HFF-Myc (cell line): ENCODE results near the gene JAZF1.

Experiments
- DNase-seq: peaks from one replicate; pipeline ENCODE4 v3.0.0-alpha.2; 2011; ENCODE audit warnings: low read depth; ENCODE audit errors: extremely low read depth
- H3K4me3 ChIP-seq: replicated peaks from 2 replicates; pipeline ENCODE4 v1.5.1; 2011; ENCODE audit warnings: low read depth, mild to moderate bottlenecking, control low read depth, low read length
- CTCF ChIP-seq: IDR thresholded peaks from 2 replicates; pipeline ENCODE4 v1.5.1; 2012; ENCODE audit warnings: mild to moderate bottlenecking, low read depth, low read length, control low read depth; ENCODE audit errors: missing control alignments

JAZF1 gene

DNA sequence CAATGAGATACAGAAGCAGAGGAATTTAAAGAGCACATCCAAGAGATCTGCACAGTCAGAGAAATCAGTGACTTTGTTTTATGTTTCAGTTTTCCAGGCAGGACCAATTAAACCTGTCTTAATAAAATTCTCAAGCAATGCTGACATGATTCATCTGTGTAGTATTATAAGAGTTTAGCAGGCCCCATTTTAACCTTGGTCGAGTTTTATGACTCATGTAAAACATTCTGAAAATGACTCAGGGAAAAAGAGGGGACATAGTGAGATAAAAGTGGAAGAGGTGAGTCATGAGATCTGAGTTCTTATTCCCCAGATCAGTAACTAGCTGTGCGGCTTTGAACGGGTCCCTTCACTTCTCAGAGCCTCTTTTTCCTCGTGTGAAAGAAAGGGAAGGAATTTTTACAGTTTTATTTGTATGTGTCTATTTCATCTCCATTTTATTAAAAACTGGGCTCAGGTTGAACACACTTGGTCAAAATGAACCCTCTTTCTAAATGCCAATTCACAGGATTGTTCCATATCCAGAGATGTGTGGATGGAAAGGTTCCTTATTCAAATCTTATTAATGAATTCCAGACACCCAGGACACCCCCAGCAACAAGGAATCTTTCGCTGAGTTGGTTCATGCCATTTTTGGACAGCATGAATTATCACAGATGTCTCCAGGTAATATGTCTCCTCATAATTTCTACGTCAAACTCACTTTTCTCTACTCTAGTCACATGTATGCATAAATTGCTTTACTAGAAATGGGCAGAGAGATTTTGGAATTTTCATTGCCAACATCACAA lies 143.2 kb downstream of the JAZF1 start:
- peak overlapping the region; percentile 8; the same call in 1 of the 2 replicates for H3K4me3 ChIP-seq

DNA sequence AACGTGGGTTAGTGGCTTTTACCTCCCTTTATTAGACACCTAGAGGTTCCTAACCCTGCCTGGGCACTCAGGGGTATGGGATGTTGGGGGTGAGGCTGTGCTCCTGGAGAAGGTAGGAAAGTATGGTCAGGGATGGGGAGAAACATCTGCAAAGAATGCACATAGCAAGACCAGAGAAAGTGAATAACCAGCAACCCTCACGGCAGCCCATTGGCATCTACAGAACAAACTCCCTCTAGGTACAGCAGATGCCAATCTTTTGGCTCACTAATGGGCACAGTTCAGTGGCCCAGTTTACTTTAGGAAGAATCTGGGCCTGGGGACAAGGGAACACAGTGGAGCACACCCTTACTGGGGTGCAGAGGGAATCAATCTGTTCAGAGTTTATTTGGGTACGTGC lies 143.9 kb downstream of the JAZF1 start:
- H3K4me3 ChIP-seq = no peak overlapping the region
- no peak for TF ChIP-seq CTCF
- DNase-seq = no peak

More for the DNA sequence above, 143.2 kb downstream of the JAZF1 start:
- no peak for TF ChIP-seq CTCF
- DNase-seq = peak; percentile 92

- H3K4me3 ChIP-seq = no peak overlapping the region
- DNase-seq = no peak
- no peak for TF ChIP-seq CTCF
Measured at GRCh38 chr7:28033386-28033785, 147.2 kb downstream of the JAZF1 start.

- TF ChIP-seq CTCF = peak; percentile 13
- no peak overlapping the region for H3K4me3 ChIP-seq
- no peak for DNase-seq
Measured at GRCh38 chr7:28032738-28033380, 147.7 kb downstream of the JAZF1 start.

DNA sequence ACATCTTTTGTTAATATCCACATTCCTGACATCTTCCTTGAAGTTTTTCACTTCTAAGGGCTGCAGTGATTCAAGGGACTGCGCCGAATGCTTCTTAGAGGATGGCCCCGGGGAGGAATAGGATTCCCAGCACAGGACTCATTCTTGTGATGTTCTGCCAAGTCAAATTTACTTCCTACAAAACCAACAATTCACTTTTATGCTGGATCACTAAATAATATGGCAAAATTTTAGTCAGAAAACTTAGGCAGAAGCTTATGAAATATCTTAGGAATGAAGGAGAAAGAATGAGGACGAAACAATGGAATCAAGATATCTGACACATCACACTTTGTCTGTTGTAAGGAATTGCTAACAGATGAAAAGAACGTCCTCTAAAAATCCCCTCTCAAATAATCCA lies 151.5 kb downstream of the JAZF1 start:
- TF ChIP-seq CTCF = no peak
- DNase-seq = no peak
- no peak overlapping the region for H3K4me3 ChIP-seq

DNA sequence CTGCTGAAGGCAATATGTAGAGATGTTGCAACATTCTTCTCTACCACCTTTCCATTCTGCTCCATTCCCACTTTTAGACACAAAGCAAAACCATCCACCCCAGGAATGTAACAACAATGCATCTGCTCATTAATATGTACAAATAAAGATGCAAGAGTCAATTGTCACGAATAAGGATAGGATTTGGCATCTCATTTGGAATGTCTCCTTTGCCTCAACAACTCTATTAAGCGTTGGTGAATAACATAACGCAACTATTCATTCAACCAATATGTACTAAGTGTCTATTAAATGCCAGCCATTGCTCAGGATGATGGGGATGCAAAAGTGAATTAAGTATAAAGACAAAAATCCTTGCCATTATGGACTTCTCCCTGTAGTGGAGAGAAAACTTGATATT lies 152.1 kb downstream of the JAZF1 start:
- no peak for DNase-seq

More for the DNA sequence above, 152.1 kb downstream of the JAZF1 start:
- H3K4me3 ChIP-seq = no peak overlapping the region
- no peak for TF ChIP-seq CTCF
